SK-N-SH (cell line): ENCODE results near the gene TRAF3IP1. TPM values are rescaled to one million over a fixed set of nuclear protein-coding genes. Genes with fewer than 3 reads are reported as not detected.

Experiments used
- CTCF ChIA-PET: fragments of 300-600, 350-600 bp; formaldehyde crosslinking; extraction: SDS; loops from one replicate; lab custom pipeline; 2021; lab: Yijun Ruan, JAX
- POLR2A ChIA-PET: fragments of 350-600 bp; sonication (Branson Sonifier 250); formaldehyde crosslinking; extraction: SDS; loops from one replicate; lab custom pipeline; 2020; ENCODE audit warnings: antibody characterized with exemption, inconsistent platforms; lab: Yijun Ruan, JAX
- DNase-seq: peaks from one replicate; pipeline ENCODE4 v3.0.0; 2012
- H2AFZ ChIP-seq: fragments of 200-600 bp; sonication (generic); 2 replicates; pipeline ENCODE4 v1.8.1; 2016; ENCODE audit warnings: antibody characterized with exemption, mild to moderate bottlenecking, low read depth
- H3F3A ChIP-seq: fragments of 200-600 bp; sonication (generic); replicated peaks from 2 replicates; pipeline ENCODE3; 2016; ENCODE audit warnings: antibody characterized with exemption, mild to moderate bottlenecking; ENCODE audit not compliant: insufficient read depth
- H3K27ac ChIP-seq, 2 experiments: fragments of 200-500 bp in 1 of 2; fragments of 200-600 bp in 1 of 2; sonication (Bioruptor generic) in 1 of 2; sonication (generic), shearing (Covaris generic) in 1 of 2; 2 replicates each; pipeline versions ENCODE4 v1.5.1 to v1.6.1; 2014 to 2016; ENCODE audit warnings: low read depth in 2 of 2, inconsistent platforms in 1 of 2, low read length in 1 of 2, mild to moderate bottlenecking in 1 of 2, mixed read lengths in 1 of 2
- H3K27me3 ChIP-seq: fragments of 200-600 bp; sonication (generic), shearing (Covaris generic); 2 replicates; pipeline ENCODE4 v1.6.1; 2016; ENCODE audit warnings: mixed run types; ENCODE audit not compliant: insufficient read depth
- H3K36me3 ChIP-seq, 2 experiments: fragments of 200-500 bp in 1 of 2; fragments of 200-600 bp in 1 of 2; sonication (Bioruptor generic) in 1 of 2; sonication (generic) in 1 of 2; replicated peaks in 1 of 2; 2 replicates each; pipeline versions ENCODE3 to v1.5.1; 2014 to 2016; ENCODE audit warnings: low read length in 1 of 2, mild to moderate bottlenecking in 1 of 2; ENCODE audit not compliant: insufficient read depth in 2 of 2, control insufficient read depth in 1 of 2
- H3K4me1 ChIP-seq, 2 experiments: fragments of 200-500 bp in 1 of 2; fragments of 200-600 bp in 1 of 2; sonication (Bioruptor generic) in 1 of 2; sonication (generic), shearing (Covaris generic) in 1 of 2; 2 replicates each; pipeline versions ENCODE4 v1.5.1 to v1.6.1; 2014 to 2016; ENCODE audit warnings: low read depth in 1 of 2, low read length in 1 of 2, mixed run types in 1 of 2; ENCODE audit not compliant: insufficient read depth in 2 of 2, control insufficient read depth in 1 of 2
- H3K4me2 ChIP-seq: fragments of 200-600 bp; sonication (generic), shearing (Covaris generic); 2 replicates; pipeline ENCODE4 v1.6.1; 2017; ENCODE audit warnings: mixed run types
- H3K4me3 ChIP-seq, 2 experiments: fragments of 200-500 bp in 1 of 2; fragments of 200-600 bp in 1 of 2; sonication (Bioruptor generic) in 1 of 2; sonication (generic), shearing (Covaris generic) in 1 of 2; 2 replicates each; pipeline versions ENCODE4 v1.5.1 to v1.8.1; 2014 to 2016; ENCODE audit warnings: low read depth in 2 of 2, inconsistent platforms in 1 of 2, low read length in 1 of 2, mild to moderate bottlenecking in 1 of 2, mixed read lengths in 1 of 2, moderate library complexity in 1 of 2
- H3K79me2 ChIP-seq: fragments of 200-600 bp; sonication (generic); 2 replicates; pipeline ENCODE4 v1.8.1; 2017; ENCODE audit warnings: mild to moderate bottlenecking; ENCODE audit not compliant: insufficient read depth
- H3K9ac ChIP-seq: fragments of 200-600 bp; sonication (generic); 2 replicates; pipeline ENCODE4 v1.6.1; 2017; ENCODE audit warnings: mixed run types
- H3K9me2 ChIP-seq: fragments of 200-600 bp; sonication (generic); 2 replicates; pipeline ENCODE4 v1.6.1; 2017; ENCODE audit warnings: mixed run types
- H3K9me3 ChIP-seq: fragments of 200-600 bp; sonication (generic); 2 replicates; pipeline ENCODE4 v1.6.1; 2017; ENCODE audit warnings: mixed run types, mild to moderate bottlenecking, moderate library complexity
- H4K20me1 ChIP-seq: fragments of 200-600 bp; sonication (generic); 2 replicates; pipeline ENCODE4 v1.6.1; 2017; ENCODE audit warnings: mild to moderate bottlenecking, mixed run types; ENCODE audit not compliant: insufficient read depth
- CTCF ChIP-seq: fragments of 200-600 bp; sonication (generic); IDR thresholded peaks from 2 replicates; pipeline ENCODE4 v1.6.1; 2017; ENCODE audit warnings: antibody characterized with exemption, mild to moderate bottlenecking, moderate library complexity
- ELF1 ChIP-seq: IDR thresholded peaks from 2 replicates; pipeline ENCODE4 v1.4.0; 2012
- EP300 ChIP-seq, 2 experiments: IDR thresholded peaks; 2 replicates each; pipeline versions ENCODE4 v1.4.0 to v1.6.1; 2012; ENCODE audit warnings: borderline replicate concordance in 1 of 2, low read depth in 1 of 2, low read length in 1 of 2
- IRF3 ChIP-seq: fragments of 150-350 bp; IDR thresholded peaks from 2 replicates; pipeline ENCODE4 v1.6.1; 2016; ENCODE audit warnings: mild to moderate bottlenecking, low read depth, low read length
- JUND ChIP-seq: IDR thresholded peaks from 2 replicates; pipeline ENCODE4 v1.4.0; 2012
- MAX ChIP-seq: IDR thresholded peaks from 2 replicates; pipeline ENCODE4 v1.4.0; 2012; ENCODE audit warnings: low read depth
- MEF2A ChIP-seq: IDR thresholded peaks from 2 replicates; pipeline ENCODE4 v1.4.0; 2012; ENCODE audit warnings: low read depth, borderline replicate concordance
- NFIC ChIP-seq: IDR thresholded peaks from 2 replicates; pipeline ENCODE4 v1.4.0; 2012; ENCODE audit warnings: borderline replicate concordance
- NRF1 ChIP-seq: IDR thresholded peaks from 2 replicates; pipeline ENCODE4 v1.6.1; 2012; ENCODE audit warnings: low read depth, mild to moderate bottlenecking, low read length
- PBX3 ChIP-seq: IDR thresholded peaks from 2 replicates; pipeline ENCODE4; 2012
- POLR2AphosphoS5 ChIP-seq: IDR thresholded peaks from 2 replicates; pipeline ENCODE4 v1.6.1; 2012; ENCODE audit warnings: low read depth, low read length
- RAD21 ChIP-seq: IDR thresholded peaks from 2 replicates; pipeline ENCODE4 v1.6.1; 2012; ENCODE audit warnings: mild to moderate bottlenecking, low read length
- RCOR1 ChIP-seq: fragments of 150-350 bp; IDR thresholded peaks from 2 replicates; pipeline ENCODE4 v1.6.1; 2017; ENCODE audit warnings: antibody characterized with exemption, low read length
- TAF1 ChIP-seq: IDR thresholded peaks from 2 replicates; pipeline ENCODE4 v1.6.1; 2012; ENCODE audit warnings: low read depth, mild to moderate bottlenecking, low read length, moderate library complexity, borderline replicate concordance
- TCF12 ChIP-seq: IDR thresholded peaks from 2 replicates; pipeline ENCODE4 v1.4.0; 2012
- TEAD4 ChIP-seq: IDR thresholded peaks from 2 replicates; pipeline ENCODE4 v1.4.0; 2012; ENCODE audit warnings: mild to moderate bottlenecking, borderline replicate concordance; ENCODE audit not compliant: insufficient read depth
- USF1 ChIP-seq: IDR thresholded peaks from 2 replicates; pipeline ENCODE4 v1.4.0; 2012; ENCODE audit warnings: low read depth, borderline replicate concordance
- USF2 ChIP-seq: fragments of 150-350 bp; IDR thresholded peaks from 2 replicates; pipeline ENCODE4 v1.6.1; 2017; ENCODE audit warnings: antibody characterized with exemption, low read length, low read depth, borderline replicate concordance
- YY1 ChIP-seq: IDR thresholded peaks from 2 replicates; pipeline ENCODE4 v1.4.0; 2012; ENCODE audit warnings: low read depth, mild to moderate bottlenecking
- WGBS: methylation state at CpG from one replicate; pipeline ENCODE4 v1.1.6; 2017; ENCODE audit warnings: low lambda C conversion rate; 5-methylcytosine and 5-hydroxymethylcytosine counted together
- polyA plus RNA-seq, 3 experiments: library from polyadenylated mRNA; depleted of rRNA; stranded (reverse); fragments of >200 nt; gene quantifications; 2 replicates each; pipeline ENCODE4 v1.2.3, GENCODE V29; 2012

The TRAF3IP1 gene
- polyA plus RNA-seq, 1 of the 3 experiments (the other 2 are of a cell fraction), result 15.0 TPM

- 96% methylated on average over 16 of the region's 16 CpGs for WGBS
- H3K4me1 ChIP-seq, result peaks cover 0 to 4% of the 10 kb centered on the region in 2 experiments; a peak in 1 of 4 replicates
- TF ChIP-seq RAD21 (no peak), MEF2A (no peak), ELF1 (no peak), JUND (no peak), PBX3 (no peak), USF1 (no peak), TCF12 (no peak), EP300 (IDR thresholded peaks at IDR 0.05; ENCODE audit: borderline replicate concordance in 1 of 2, low read depth in 1 of 2, low read length in 1 of 2) (no peak), POLR2AphosphoS5 (no peak), RCOR1 (no peak), USF2 (no peak), NFIC (no peak), NRF1 (no peak), YY1 (no peak), MAX (no peak), TEAD4 (no peak)
- ChIA-PET CTCF (interaction anchor here (1.0 to 1.5 kb wide), 2 partner anchors 12 to 46 kb away, joined by 3 to 6 read pairs; no protein-coding TSS in a partner anchor), POLR2A (no interaction called here)
- no peaks in the 10 kb centered on the region for H3K9me2 ChIP-seq
- no peaks in the 10 kb centered on the region for H3K9me3 ChIP-seq
- peaks cover 22 to 24% of the 10 kb centered on the region in 2 experiments for H3K36me3 ChIP-seq
- H2AFZ ChIP-seq, result no peak overlapping the region
- no peaks in the 10 kb centered on the region for H4K20me1 ChIP-seq
- H3K79me2 ChIP-seq, result 0 out of 2 replicates have a peak, but pooled peaks cover 5% of the 10 kb centered on the region
- no peak overlapping the region for H3K27ac ChIP-seq
- no peak overlapping the region for H3K4me3 ChIP-seq
- H3K27me3 ChIP-seq, result no peaks in the 10 kb centered on the region
- no peak for DNase-seq
- no peak overlapping the region for H3K9ac ChIP-seq
- H3F3A ChIP-seq, result no peaks in the 10 kb centered on the region
- H3K4me2 ChIP-seq, result no peak overlapping the region
Measured at GRCh38 chr2:238345297-238345968, 25.1 kb downstream of the TRAF3IP1 start.

- no peaks in the 10 kb centered on the region for H4K20me1 ChIP-seq
- no peaks in the 10 kb centered on the region for H3K27me3 ChIP-seq
- no peak overlapping the region for H3K4me3 ChIP-seq
- no peaks in the 10 kb centered on the region for H3K9me3 ChIP-seq
- no peak for DNase-seq
- no peak overlapping the region for H3K9ac ChIP-seq
- no peak overlapping the region for H2AFZ ChIP-seq
- peaks cover 22 to 24% of the 10 kb centered on the region in 2 experiments for H3K36me3 ChIP-seq
- H3K4me2 ChIP-seq, result no peak overlapping the region
- POLR2A ChIA-PET, result no interaction called here
- no peaks in the 10 kb centered on the region for H3F3A ChIP-seq
- no peaks in the 10 kb centered on the region for H3K9me2 ChIP-seq
- CTCF ChIA-PET, result interaction anchor here (0.6 to 1.5 kb wide), 3 partner anchors 11 to 439 kb away, joined by 3 to 6 read pairs (median 3); no protein-coding TSS in a partner anchor
- H3K4me1 ChIP-seq, result peaks cover 0 to 4% of the 10 kb centered on the region in 2 experiments; a peak in 1 of 4 replicates
- WGBS, result 97% methylated on average over 10 of the region's 12 CpGs
- H3K79me2 ChIP-seq, result 0 out of 2 replicates have a peak, but pooled peaks cover 5% of the 10 kb centered on the region
- no peak overlapping the region for H3K27ac ChIP-seq
- TF ChIP-seq IRF3 (no peak), RCOR1 (no peak), TAF1 (no peak), CTCF (no peak), RAD21 (no peak)
Measured at GRCh38 chr2:238346544-238346943, 26.2 kb downstream of the TRAF3IP1 start.
